ENCODE data around the gene CFAP210. TPM values are rescaled to one million over a fixed set of nuclear protein-coding genes. Genes with fewer than 3 reads are reported as not detected.
"Not testable (repeated sequence)": the region's sequence is repeated elsewhere in the genome, so short reads cannot be mapped to it uniquely, and the experiment has no call there.

Gene CFAP210
- polyA plus RNA-seq, 3 donors from 2014 or later, result not detected

- H3K4me3 Mint-ChIP-seq, result no peak overlapping the region
- H3K36me3 Mint-ChIP-seq, result peaks cover 0 to 18% (median 8%) of the 10 kb centered on the region in 3 donors
- H3K9me3 Mint-ChIP-seq, result no peaks in the 10 kb centered on the region
- no peaks in the 10 kb centered on the region for H3K4me1 Mint-ChIP-seq
- H3K27ac Mint-ChIP-seq, result no peak overlapping the region
- no peaks in the 10 kb centered on the region for H3K27me3 Mint-ChIP-seq (ENCODE audit: low read depth in 3 of 3)
- DNase-seq, result no peak
These were observed 10.0 kb upstream of the CFAP210 start for GRCh38 chr2:169704160-169704708.

GRCh38 chr2:169702996-169703395 is 8.8 kb upstream of the CFAP210 start:
- Mint-ChIP-seq H3K36me3 (peaks cover 0 to 18% (median 12%) of the 10 kb centered on the region in 3 donors), H3K27ac (no peak overlapping the region), H3K9me3 (no peaks in the 10 kb centered on the region), H3K4me3 (no peak overlapping the region), H3K4me1 (no peaks in the 10 kb centered on the region), H3K27me3 (ENCODE audit: low read depth in 3 of 3) (no peaks in the 10 kb centered on the region)
- no peak for DNase-seq

DNA sequence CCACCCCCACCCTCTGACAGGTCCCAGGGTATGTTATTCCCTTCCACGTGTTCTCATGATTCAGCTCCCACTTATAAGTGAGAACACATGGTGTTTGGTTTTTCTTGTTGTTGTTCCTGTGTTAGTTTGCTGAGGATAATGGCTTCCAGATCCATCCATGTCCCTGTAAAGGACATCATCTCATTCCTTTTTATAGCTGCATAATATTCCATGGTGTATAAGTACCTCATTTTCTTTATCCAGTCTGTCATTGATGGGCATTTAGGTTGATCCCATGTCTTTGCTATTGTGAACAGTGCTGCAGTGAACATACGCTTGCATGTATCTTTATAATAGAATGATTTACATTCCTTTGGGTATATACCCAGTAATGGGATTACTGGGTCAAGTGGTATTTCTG is 5.0 kb upstream of the CFAP210 start:
- H3K4me1 Mint-ChIP-seq, H3K4me3 Mint-ChIP-seq, H3K9me3 Mint-ChIP-seq, DNase-seq: not testable (repeated sequence)
- Mint-ChIP-seq H3K27ac (peak overlapping the region in 1 of 6 donors; percentile 24), H3K27me3 (ENCODE audit: low read depth in 3 of 3) (peaks cover 7 to 10% (median 8%) of the 10 kb centered on the region in 3 donors), H3K36me3 (peaks cover 0 to 13% (median 11%) of the 10 kb centered on the region in 3 donors)

GRCh38 chr2:169696381-169696780 is 2.2 kb upstream of the CFAP210 start:
- Mint-ChIP-seq H3K27me3 (ENCODE audit: low read depth in 3 of 3) (peaks cover 13 to 29% (median 18%) of the 10 kb centered on the region in 3 donors), H3K27ac (peak overlapping the region in 4 of 6 donors; percentile 62 to 99 (median 66)), H3K9me3 (peaks cover 1 to 5% (median 4%) of the 10 kb centered on the region in 6 donors), H3K4me1 (peaks cover 17 to 18% of the 10 kb centered on the region in 2 donors), H3K4me3 (peak overlapping the region in 1 of 5 donors; percentile 41), H3K36me3 (peaks cover 2 to 13% (median 11%) of the 10 kb centered on the region in 3 donors)
- no peak for DNase-seq

- H3K9me3 Mint-ChIP-seq, result peaks cover 2 to 13% (median 11%) of the 10 kb centered on the region in 6 donors
- H3K27me3 Mint-ChIP-seq (ENCODE audit: low read depth in 3 of 3), result peaks cover 18 to 31% (median 21%) of the 10 kb centered on the region in 3 donors
- peak overlapping the region; percentile 96 to 99 (median 98) for H3K27ac Mint-ChIP-seq
- DNase-seq, result no peak
- H3K4me1 Mint-ChIP-seq, result peaks cover 17 to 18% of the 10 kb centered on the region in 2 donors
- peak overlapping the region; percentile 87 to 95 (median 91) for H3K4me3 Mint-ChIP-seq
- H3K36me3 Mint-ChIP-seq, result peaks cover 3 to 11% (median 10%) of the 10 kb centered on the region in 3 donors
These were observed 672 bp upstream of the CFAP210 start for GRCh38 chr2:169694894-169695260.

GRCh38 chr2:169693360-169693759 is 845 bp downstream of the CFAP210 start:
- peak in 2 of 3 donors; percentile 38 to 44 for DNase-seq
- H3K4me3 Mint-ChIP-seq, result peak overlapping the region; percentile 87 to 95 (median 91)
- H3K4me1 Mint-ChIP-seq, result peaks cover 17 to 18% of the 10 kb centered on the region in 2 donors
- peaks cover 2 to 13% (median 11%) of the 10 kb centered on the region in 6 donors for H3K9me3 Mint-ChIP-seq
- peaks cover 18 to 37% (median 23%) of the 10 kb centered on the region in 3 donors for H3K27me3 Mint-ChIP-seq (ENCODE audit: low read depth in 3 of 3)
- H3K27ac Mint-ChIP-seq, result peak overlapping the region; percentile 96 to 99 (median 98)
- peaks cover 3 to 8% (median 5%) of the 10 kb centered on the region in 3 donors for H3K36me3 Mint-ChIP-seq

- Mint-ChIP-seq H3K4me3 (no peak overlapping the region), H3K27me3 (ENCODE audit: low read depth in 3 of 3) (peaks cover 18 to 38% (median 26%) of the 10 kb centered on the region in 3 donors), H3K27ac (peak overlapping the region in 5 of 6 donors; percentile 56 to 99 (median 98)), H3K4me1 (peaks cover 17 to 18% of the 10 kb centered on the region in 2 donors), H3K9me3 (peaks cover 2 to 13% (median 11%) of the 10 kb centered on the region in 6 donors), H3K36me3 (peaks cover 3 to 6% (median 5%) of the 10 kb centered on the region in 3 donors)
- DNase-seq, result no peak
These were observed 1.5 kb downstream of the CFAP210 start for GRCh38 chr2:169692718-169693117.

GRCh38 chr2:169690958-169691357 is 3.2 kb downstream of the CFAP210 start:
- Mint-ChIP-seq H3K4me3 (no peak overlapping the region), H3K27me3 (ENCODE audit: low read depth in 3 of 3) (peaks cover 18 to 35% (median 27%) of the 10 kb centered on the region in 3 donors), H3K4me1 (peaks cover 17 to 18% of the 10 kb centered on the region in 2 donors), H3K27ac (peak overlapping the region in 3 of 6 donors; percentile 2 to 54 (median 15)), H3K36me3 (peaks cover 3 to 6% (median 5%) of the 10 kb centered on the region in 3 donors), H3K9me3 (peaks cover 2 to 13% (median 11%) of the 10 kb centered on the region in 6 donors)
- DNase-seq, result no peak

GRCh38 chr2:169687943-169688342 is 6.3 kb downstream of the CFAP210 start:
- not testable (repeated sequence) for DNase-seq, H3K36me3 Mint-ChIP-seq, H3K4me3 Mint-ChIP-seq, H3K27ac Mint-ChIP-seq
- peaks cover 2 to 13% (median 11%) of the 10 kb centered on the region in 6 donors for H3K9me3 Mint-ChIP-seq
- H3K4me1 Mint-ChIP-seq, result peaks cover 13 to 16% of the 10 kb centered on the region in 2 donors
- peaks cover 11 to 18% (median 17%) of the 10 kb centered on the region in 3 donors for H3K27me3 Mint-ChIP-seq (ENCODE audit: low read depth in 3 of 3)

GRCh38 chr2:169686825-169687224 is 7.4 kb downstream of the CFAP210 start:
- peaks cover 2 to 13% (median 11%) of the 10 kb centered on the region in 6 donors for H3K9me3 Mint-ChIP-seq
- H3K4me3 Mint-ChIP-seq, H3K27ac Mint-ChIP-seq, DNase-seq, H3K36me3 Mint-ChIP-seq: not testable (repeated sequence)
- peaks cover 9 to 11% (median 10%) of the 10 kb centered on the region in 3 donors for H3K27me3 Mint-ChIP-seq (ENCODE audit: low read depth in 3 of 3)
- peaks cover 18 to 24% of the 10 kb centered on the region in 2 donors for H3K4me1 Mint-ChIP-seq

DNA sequence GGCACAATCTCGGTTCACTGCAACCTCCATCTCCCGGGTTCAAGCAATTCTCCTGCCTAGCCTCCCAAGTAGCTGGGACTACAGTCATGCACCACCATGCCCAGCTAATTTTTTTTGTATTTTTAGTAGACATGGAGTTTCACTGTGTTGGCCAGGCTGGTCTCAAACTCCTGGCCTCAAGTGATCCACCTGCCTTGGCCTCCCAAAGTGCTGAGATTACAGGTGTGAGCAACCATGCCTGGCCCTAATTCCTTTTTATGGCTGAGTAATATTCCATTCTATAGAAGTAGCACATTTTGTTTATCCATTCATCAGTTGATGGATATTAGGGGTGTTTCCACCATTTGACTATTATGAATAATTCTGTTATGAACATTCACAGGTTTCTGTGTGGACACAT is 9.5 kb downstream of the CFAP210 start:
- H3K27me3 Mint-ChIP-seq (ENCODE audit: low read depth in 3 of 3); H3K4me3 Mint-ChIP-seq; DNase-seq; H3K9me3 Mint-ChIP-seq; H3K27ac Mint-ChIP-seq; H3K36me3 Mint-ChIP-seq: not testable (repeated sequence)
- peaks cover 18 to 24% of the 10 kb centered on the region in 2 donors for H3K4me1 Mint-ChIP-seq

- no peak overlapping the region for H3K4me3 Mint-ChIP-seq
- peak overlapping the region in 5 of 6 donors; percentile 37 to 81 (median 79) for H3K27ac Mint-ChIP-seq
- H3K27me3 Mint-ChIP-seq (ENCODE audit: low read depth in 3 of 3), result peaks cover 4 to 7% (median 6%) of the 10 kb centered on the region in 3 donors
- no peak for DNase-seq
- peaks cover 18 to 24% of the 10 kb centered on the region in 2 donors for H3K4me1 Mint-ChIP-seq
- peaks cover 0 to 6% (median 0%) of the 10 kb centered on the region in 3 donors for H3K36me3 Mint-ChIP-seq
- peaks cover 0 to 2% (median 0%) of the 10 kb centered on the region in 6 donors for H3K9me3 Mint-ChIP-seq
These were observed 10.1 kb downstream of the CFAP210 start for GRCh38 chr2:169684135-169684565.

- Mint-ChIP-seq H3K27ac (peak overlapping the region in 5 of 6 donors; percentile 37 to 81 (median 79)), H3K36me3 (peaks cover 0 to 3% (median 0%) of the 10 kb centered on the region in 3 donors), H3K4me3 (peak overlapping the region; percentile 1 to 14 (median 12)), H3K9me3 (peaks cover 0 to 2% (median 0%) of the 10 kb centered on the region in 6 donors), H3K4me1 (peaks cover 18 to 24% of the 10 kb centered on the region in 2 donors), H3K27me3 (ENCODE audit: low read depth in 3 of 3) (peaks cover 3 to 7% (median 4%) of the 10 kb centered on the region in 3 donors)
- DNase-seq, result peak in 2 of 3 donors; percentile 21 to 24
These were observed 10.6 kb downstream of the CFAP210 start for GRCh38 chr2:169683425-169684134.
